H9 (cell line): Measurements from ENCODE around the gene ADIG. TPM values are rescaled to one million over a fixed set of nuclear protein-coding genes. Genes with fewer than 3 reads are reported as not detected.

Experiments
- DNase-seq: peaks from one replicate; pipeline ENCODE4 v3.0.0-alpha.2; 2017
- H2AFZ ChIP-seq: one replicate; pipeline ENCODE4 v1.6.1; 2013; ENCODE audit warnings: mild to moderate bottlenecking, low read length, control low read depth, moderate library complexity
- H2AK5ac ChIP-seq: 2 replicates; pipeline ENCODE4 v1.6.1; 2013; ENCODE audit warnings: low read length, control low read depth, mixed read lengths; ENCODE audit not compliant: insufficient read length
- H2BK120ac ChIP-seq: one replicate; pipeline ENCODE4 v1.6.1; 2013; ENCODE audit warnings: low read depth, mild to moderate bottlenecking, low read length, control low read depth, inconsistent platforms; ENCODE audit not compliant: poor library complexity, severe bottlenecking
- H2BK12ac ChIP-seq: 2 replicates; pipeline ENCODE4 v1.6.1; 2013; ENCODE audit warnings: low read length, control low read depth, mixed read lengths, low read depth; ENCODE audit not compliant: insufficient read length
- H2BK15ac ChIP-seq: 2 replicates; pipeline ENCODE4 v1.6.1; 2013; ENCODE audit warnings: low read depth, low read length, control low read depth
- H2BK20ac ChIP-seq: one replicate; pipeline ENCODE4 v1.6.1; 2013; ENCODE audit warnings: low read depth, mild to moderate bottlenecking, low read length, control low read depth, inconsistent platforms; ENCODE audit not compliant: poor library complexity, severe bottlenecking
- H2BK5ac ChIP-seq: 2 replicates; pipeline ENCODE4 v1.6.1; 2013; ENCODE audit warnings: low read length, control low read depth, mixed read lengths; ENCODE audit not compliant: insufficient read length
- H3K14ac ChIP-seq: 2 replicates; pipeline ENCODE4 v1.6.1; 2013; ENCODE audit warnings: low read length, control low read depth; ENCODE audit not compliant: insufficient read depth
- H3K18ac ChIP-seq: 2 replicates; pipeline ENCODE4 v1.6.1; 2013; ENCODE audit warnings: low read depth, mild to moderate bottlenecking, mixed read lengths, low read length, control low read depth; ENCODE audit not compliant: insufficient read length
- H3K23ac ChIP-seq: 2 replicates; pipeline ENCODE4 v1.6.1; 2013; ENCODE audit warnings: low read length, control low read depth, mixed read lengths, low read depth; ENCODE audit not compliant: insufficient read length
- H3K23me2 ChIP-seq: 2 replicates; pipeline ENCODE4 v1.6.1; 2013; ENCODE audit warnings: low read depth, mild to moderate bottlenecking, mixed read lengths, low read length, control low read depth; ENCODE audit not compliant: insufficient read length, poor library complexity, severe bottlenecking
- H3K27ac ChIP-seq: 2 replicates; pipeline ENCODE4 v1.5.1; 2013; ENCODE audit warnings: low read length, control low read depth, mixed read lengths, low read depth; ENCODE audit not compliant: insufficient read length
- H3K27me3 ChIP-seq: 2 replicates; pipeline ENCODE4 v1.6.1; 2013; ENCODE audit warnings: low read length, control low read depth, inconsistent platforms; ENCODE audit not compliant: insufficient read depth
- H3K4ac ChIP-seq: 2 replicates; pipeline ENCODE4 v1.6.1; 2013; ENCODE audit warnings: low read depth, mild to moderate bottlenecking, control low read depth, inconsistent platforms, low read length, moderate library complexity
- H3K4me1 ChIP-seq: 2 replicates; pipeline ENCODE4 v1.6.1; 2013; ENCODE audit warnings: low read length, control low read depth, inconsistent platforms; ENCODE audit not compliant: insufficient read depth
- H3K4me2 ChIP-seq: 2 replicates; pipeline ENCODE4 v1.6.1; 2013; ENCODE audit warnings: low read length, control low read depth, mixed read lengths; ENCODE audit not compliant: insufficient read length, insufficient read depth
- H3K56ac ChIP-seq: 2 replicates; pipeline ENCODE4 v1.6.1; 2013; ENCODE audit warnings: low read depth, mild to moderate bottlenecking, mixed read lengths, low read length, control low read depth; ENCODE audit not compliant: insufficient read length
- H3K79me1 ChIP-seq: 2 replicates; pipeline ENCODE4 v1.6.1; 2013; ENCODE audit warnings: low read depth, mild to moderate bottlenecking, moderate library complexity, low read length, control low read depth, inconsistent platforms; ENCODE audit not compliant: insufficient read depth, poor library complexity, severe bottlenecking
- H3K79me2 ChIP-seq: 2 replicates; pipeline ENCODE4 v1.6.1; 2013; ENCODE audit warnings: low read length, control low read depth, inconsistent platforms; ENCODE audit not compliant: insufficient read depth
- H3K9ac ChIP-seq: 2 replicates; pipeline ENCODE4 v1.6.1; 2013; ENCODE audit warnings: low read length, control low read depth, mixed read lengths; ENCODE audit not compliant: insufficient read length; ENCODE audit errors: extremely low read depth
- H3K9me3 ChIP-seq: one replicate; pipeline ENCODE4 v1.6.1; 2013; ENCODE audit warnings: low read depth, low read length, inconsistent platforms; ENCODE audit not compliant: control insufficient read depth
- H3T11ph ChIP-seq: one replicate; pipeline ENCODE4 v1.6.1; 2013; ENCODE audit warnings: mild to moderate bottlenecking, low read length, control low read depth, inconsistent platforms
- H4K20me1 ChIP-seq: one replicate; pipeline ENCODE4 v1.6.1; 2013; ENCODE audit not compliant: control insufficient read depth, insufficient read length, insufficient read depth
- H4K5ac ChIP-seq: 2 replicates; pipeline ENCODE4 v1.6.1; 2013; ENCODE audit warnings: low read depth, mild to moderate bottlenecking, mixed read lengths, low read length, control low read depth; ENCODE audit not compliant: insufficient read length
- H4K8ac ChIP-seq: replicated peaks from 2 replicates; pipeline ENCODE4 v1.6.1; 2013; ENCODE audit warnings: low read length, control low read depth, mixed read lengths, low read depth; ENCODE audit not compliant: insufficient read length
- H4K91ac ChIP-seq: 2 replicates; pipeline ENCODE4 v1.6.1; 2013; ENCODE audit warnings: low read depth, mild to moderate bottlenecking, moderate library complexity, mixed read lengths, low read length, control low read depth; ENCODE audit not compliant: insufficient read length
- H3K27ac Mint-ChIP-seq, 3 experiments: 2 replicates in 2 of 3; 3 replicates in 1 of 3; pipeline ENCODE4 v1.8.0; 2020 to 2021; ENCODE audit warnings: mixed read lengths in 3 of 3, mild to moderate bottlenecking in 1 of 3, moderate library complexity in 1 of 3
- H3K27me3 Mint-ChIP-seq: 2 replicates; pipeline ENCODE4 v1.8.0; 2021; ENCODE audit warnings: low read depth, mild to moderate bottlenecking, moderate library complexity, mixed read lengths
- H3K36me3 Mint-ChIP-seq, 3 experiments: 2 replicates in 2 of 3; 3 replicates in 1 of 3; pipeline ENCODE4 v1.8.0; 2020 to 2021; ENCODE audit warnings: low read depth in 3 of 3, mixed read lengths in 3 of 3; ENCODE audit not compliant: insufficient read depth in 1 of 3
- H3K4me1 Mint-ChIP-seq, 2 experiments: 2 replicates each; pipeline ENCODE4 v1.8.0; 2020; ENCODE audit warnings: mixed read lengths in 2 of 2
- H3K4me3 Mint-ChIP-seq, 2 experiments: 2 replicates in 1 of 2; 3 replicates in 1 of 2; pipeline ENCODE4 v1.8.0; 2020 to 2021; ENCODE audit warnings: mild to moderate bottlenecking in 2 of 2, mixed read lengths in 2 of 2, moderate library complexity in 1 of 2
- H3K9me3 Mint-ChIP-seq, 2 experiments: 2 replicates in 1 of 2; 3 replicates in 1 of 2; pipeline ENCODE4 v1.8.0; 2020; ENCODE audit warnings: mild to moderate bottlenecking in 2 of 2, mixed read lengths in 2 of 2, moderate library complexity in 1 of 2
- CTCF ChIP-seq: fragments of 200-600 bp; sonication (generic); conservative IDR thresholded peaks from 3 replicates; pipeline ENCODE4 v1.8.0; 2021; ENCODE audit warnings: antibody characterized with exemption, mild to moderate bottlenecking
- WGBS: extraction: QIAGEN DNeasy Blood & Tissue Kit; methylation state at CpG from one replicate; pipeline ENCODE4 v1.1.7; 2013; ENCODE audit warnings: missing lambda C conversion rate, low lambda C conversion rate, mixed read lengths; ENCODE audit not compliant: insufficient read length; ENCODE audit errors: extremely low coverage; 5-methylcytosine and 5-hydroxymethylcytosine counted together
- total RNA-seq: library from RNA; stranded (reverse); gene quantifications from 2 replicates; pipeline ENCODE4 v1.2.1, GENCODE V29; 2021

The ADIG gene
- total RNA-seq, 1 experiment from 2014 or later = not detected

- H4K20me1 ChIP-seq = no peaks in the 10 kb centered on the region
- H3K79me2 ChIP-seq = no peaks in the 10 kb centered on the region
- H3K4me1 ChIP-seq = no peaks in the 10 kb centered on the region
- no peak overlapping the region for H2BK15ac ChIP-seq
- H3K27ac Mint-ChIP-seq = no peak overlapping the region
- H3T11ph ChIP-seq = no peak overlapping the region
- TF ChIP-seq CTCF = no peak
- H3K9me3 ChIP-seq = no peaks in the 10 kb centered on the region
- no peak overlapping the region for H2BK20ac ChIP-seq
- no peak overlapping the region; the same call in 1 of the 2 replicates for H3K14ac ChIP-seq
- H3K27me3 ChIP-seq = no peaks in the 10 kb centered on the region
- peaks cover 1% of the 10 kb centered on the region; the same call in 1 of the 2 replicates for H3K27me3 Mint-ChIP-seq
- no CpG with 5 or more reads among the region's 4 CpGs for WGBS
- H4K8ac ChIP-seq = no peak overlapping the region
- no peaks in the 10 kb centered on the region for H3K36me3 Mint-ChIP-seq
- no peaks in the 10 kb centered on the region for H3K9me3 Mint-ChIP-seq
- H2BK120ac ChIP-seq = no peak overlapping the region
- H3K4ac ChIP-seq = no peak overlapping the region
- no peak overlapping the region for H3K4me3 Mint-ChIP-seq
- H2AK5ac ChIP-seq = no peak overlapping the region
- H2BK12ac ChIP-seq = no peak overlapping the region
- H2AFZ ChIP-seq = no peak overlapping the region
- H3K23ac ChIP-seq = no peak overlapping the region
- no peak overlapping the region for H3K56ac ChIP-seq
- no peak for DNase-seq
- no peaks in the 10 kb centered on the region for H3K23me2 ChIP-seq
- H3K4me1 Mint-ChIP-seq = peaks cover 31 to 40% of the 10 kb centered on the region in 2 experiments
- no peak overlapping the region for H4K91ac ChIP-seq
- H3K9ac ChIP-seq = no peak overlapping the region
- no peak overlapping the region for H3K27ac ChIP-seq
- no peak overlapping the region for H4K5ac ChIP-seq
- H3K79me1 ChIP-seq = no peaks in the 10 kb centered on the region
- no peak overlapping the region for H2BK5ac ChIP-seq
- H3K18ac ChIP-seq = no peak overlapping the region
- H3K4me2 ChIP-seq = no peak overlapping the region
Observed at GRCh38 chr20:38581830-38582358, 897 bp downstream of the ADIG start.
